Activated CD8-positive, alpha-beta memory T cell treated with anti-CD3 and anti-CD28 coated beads for 24 hours (primary cell): ENCODE results near the gene RBM4.

ENCODE experiments used
- DNase-seq: peaks from one replicate; pipeline ENCODE4 v3.0.0-alpha.2; 2020

RBM4 gene

DNA sequence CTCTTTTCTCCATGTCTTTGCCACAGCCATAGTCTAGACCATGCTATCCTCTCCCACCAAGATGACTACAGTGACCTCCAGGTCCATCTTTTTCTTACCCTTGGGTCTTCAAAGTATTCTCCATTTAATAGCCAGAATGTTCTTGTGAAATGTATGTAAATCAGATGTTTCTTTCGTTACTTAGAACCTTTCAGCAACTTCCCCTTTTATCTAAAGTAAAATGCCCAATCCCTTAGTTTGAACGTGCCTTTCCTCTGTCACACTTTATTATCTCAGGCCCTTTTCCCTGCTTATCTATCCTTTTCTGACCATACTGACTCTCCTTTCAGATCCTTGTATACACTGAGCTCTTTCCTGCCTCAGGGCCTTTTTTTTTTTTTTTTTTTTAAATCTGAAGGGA lies 21.3 kb downstream of the RBM4 start:
- DNase-seq, result no peak

DNA sequence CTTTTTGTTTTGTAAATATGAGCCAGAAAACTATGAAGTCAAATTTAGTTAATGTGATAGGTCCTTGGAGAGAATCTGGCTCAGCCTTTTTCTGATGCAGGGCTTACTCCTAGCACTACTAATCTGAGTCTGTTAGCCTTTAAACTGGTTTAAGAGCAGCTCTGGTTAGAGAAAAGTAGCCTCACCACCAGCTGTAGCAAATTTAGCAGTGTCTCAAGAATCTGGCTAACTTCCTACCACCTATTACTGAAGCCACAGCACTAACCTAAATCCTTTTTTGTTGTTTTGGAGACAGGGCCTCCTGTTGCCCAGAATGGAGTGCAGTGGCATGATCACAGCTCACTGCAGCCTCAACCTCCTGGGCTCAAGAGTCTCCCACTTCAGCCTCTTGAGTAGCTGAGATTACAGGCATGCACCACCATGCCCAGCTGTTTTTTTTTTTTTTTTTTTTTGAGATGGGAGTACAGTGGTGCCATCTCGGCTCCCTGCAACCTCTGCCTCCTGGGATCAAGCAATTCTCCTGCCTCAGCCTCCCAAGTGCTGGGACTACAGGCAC lies 25.3 kb downstream of the RBM4 start:
- peak; percentile 28 for DNase-seq

DNA sequence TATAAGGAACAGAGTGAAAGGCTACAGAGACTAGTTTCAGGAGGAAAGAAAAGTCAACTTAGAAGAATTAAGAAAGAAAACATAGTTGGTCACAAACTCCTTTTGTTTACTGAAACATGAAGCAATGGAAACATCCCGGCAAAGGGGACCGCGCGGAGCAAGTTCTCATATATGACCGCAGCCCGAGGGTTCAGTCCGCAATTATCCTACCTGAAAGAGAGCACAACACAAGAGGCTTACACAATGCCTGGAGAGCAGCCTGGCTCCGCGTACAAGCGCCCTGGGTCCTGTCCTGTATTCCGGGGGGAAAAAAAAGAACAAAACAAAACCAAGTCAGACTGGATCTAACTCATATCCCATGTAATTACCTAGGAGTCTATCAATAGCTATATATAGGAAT lies 26.9 kb downstream of the RBM4 start:
- no peak for DNase-seq

DNA sequence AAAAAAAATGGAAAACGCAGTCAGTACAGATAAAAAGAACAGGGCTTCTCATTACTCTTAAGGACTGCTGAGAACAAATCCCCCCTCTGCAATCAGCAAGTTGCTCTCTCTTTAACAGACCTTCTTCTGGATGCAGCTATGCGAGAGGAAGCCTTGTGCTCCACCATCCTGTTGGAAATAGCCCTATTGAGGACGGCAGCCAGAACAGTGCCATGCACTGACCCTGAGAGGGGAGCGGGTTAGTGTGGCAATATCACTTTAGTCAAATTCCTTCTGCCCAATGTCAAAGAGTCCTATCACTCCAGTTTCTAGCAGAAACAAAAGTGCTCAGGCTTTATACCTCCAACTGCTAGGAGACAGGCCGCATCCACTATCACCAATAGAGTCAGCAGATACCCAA lies 32.3 kb downstream of the RBM4 start:
- no peak for DNase-seq

DNA sequence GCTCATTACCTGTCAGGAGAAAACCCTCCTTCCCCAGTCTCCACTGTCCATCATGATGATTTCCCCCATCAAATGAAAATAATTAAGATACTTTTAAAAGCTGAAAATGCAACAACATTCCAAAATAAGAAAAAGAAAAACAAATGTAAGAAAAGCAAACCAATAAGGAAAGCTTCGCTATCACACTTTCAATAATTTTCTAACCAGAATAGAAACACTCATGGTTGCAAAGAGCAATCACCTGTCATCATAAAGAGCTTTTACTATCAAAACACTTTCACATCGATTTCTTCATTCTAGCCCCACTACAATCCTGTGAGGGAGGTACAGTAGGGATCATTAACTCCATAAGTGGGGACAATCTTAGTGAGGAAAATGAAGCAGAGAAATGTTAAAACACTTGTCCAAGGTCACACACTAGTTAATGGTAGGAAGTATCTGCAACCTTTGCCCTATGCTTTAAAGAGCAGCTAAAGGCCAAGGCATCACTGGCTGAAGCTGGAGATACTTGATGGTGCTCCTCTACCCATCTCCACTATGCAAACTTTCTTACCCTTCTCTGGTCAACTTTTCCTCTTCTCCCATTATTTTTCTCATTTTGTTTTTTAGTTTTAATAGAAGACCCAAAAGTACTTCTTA lies 36.6 kb downstream of the RBM4 start:
- no peak for DNase-seq

DNA sequence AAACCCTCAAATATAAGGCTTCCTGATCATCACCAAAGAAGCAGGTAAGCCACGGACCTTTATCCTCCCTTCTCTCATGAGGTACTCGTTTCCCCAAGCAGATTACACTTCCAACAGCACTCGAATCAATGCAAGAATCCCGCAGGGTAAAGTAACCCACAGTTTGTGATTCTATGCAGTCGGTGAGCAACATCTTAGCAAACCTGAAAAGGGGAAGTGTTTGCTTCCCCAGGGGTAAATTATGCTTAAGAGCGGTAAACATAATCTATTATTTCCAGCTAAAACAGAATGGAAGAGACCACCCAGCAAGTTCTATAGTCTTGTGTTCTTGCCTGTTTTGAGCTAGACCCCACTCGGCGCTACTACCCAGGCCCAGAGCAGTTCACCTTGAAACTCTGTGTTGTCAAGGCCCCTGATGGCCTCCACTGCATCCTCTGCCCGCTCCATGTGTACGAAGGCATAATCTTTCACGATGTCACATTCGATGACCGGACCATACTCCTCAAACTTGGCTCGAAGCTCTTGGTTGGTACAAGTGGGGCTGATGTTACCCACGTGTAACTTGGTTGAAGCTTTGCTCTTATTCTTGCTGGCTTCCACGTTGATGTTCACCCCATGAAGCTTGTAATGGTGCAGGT lies 37.9 kb downstream of the RBM4 start:
- no peak for DNase-seq

DNA sequence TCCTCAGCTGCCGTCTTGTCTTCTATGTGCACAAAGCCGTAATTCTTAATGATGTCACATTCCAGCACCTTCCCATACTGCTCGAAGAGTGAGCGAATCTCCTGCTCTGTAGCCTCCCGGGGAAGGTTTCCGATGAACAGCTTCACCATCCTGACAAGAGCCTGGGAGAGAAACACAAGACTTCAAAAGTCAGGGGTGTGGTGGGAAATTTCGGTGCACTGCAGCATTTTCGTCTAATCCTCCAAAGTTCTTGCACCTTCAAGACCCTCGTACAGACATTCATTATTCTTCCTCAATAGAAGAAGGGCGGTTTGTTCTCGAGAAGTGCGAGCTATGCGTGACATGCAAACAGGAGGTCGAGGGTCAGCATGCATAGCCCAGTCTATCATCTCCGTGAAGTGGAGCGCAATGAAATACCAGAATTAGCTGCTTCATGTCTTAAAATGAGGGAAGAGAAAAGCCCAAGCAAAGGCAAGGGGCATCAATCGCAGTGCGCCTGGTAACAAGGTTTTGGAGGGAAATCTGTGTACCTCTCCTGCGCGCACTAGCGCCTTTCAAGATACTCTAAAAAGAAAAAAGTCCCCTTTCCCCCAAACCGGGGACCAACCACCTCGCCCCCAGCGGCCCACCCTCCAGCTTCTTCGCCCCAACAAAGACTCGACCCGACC lies 38.6 kb downstream of the RBM4 start:
- DNase-seq, result no peak

DNA sequence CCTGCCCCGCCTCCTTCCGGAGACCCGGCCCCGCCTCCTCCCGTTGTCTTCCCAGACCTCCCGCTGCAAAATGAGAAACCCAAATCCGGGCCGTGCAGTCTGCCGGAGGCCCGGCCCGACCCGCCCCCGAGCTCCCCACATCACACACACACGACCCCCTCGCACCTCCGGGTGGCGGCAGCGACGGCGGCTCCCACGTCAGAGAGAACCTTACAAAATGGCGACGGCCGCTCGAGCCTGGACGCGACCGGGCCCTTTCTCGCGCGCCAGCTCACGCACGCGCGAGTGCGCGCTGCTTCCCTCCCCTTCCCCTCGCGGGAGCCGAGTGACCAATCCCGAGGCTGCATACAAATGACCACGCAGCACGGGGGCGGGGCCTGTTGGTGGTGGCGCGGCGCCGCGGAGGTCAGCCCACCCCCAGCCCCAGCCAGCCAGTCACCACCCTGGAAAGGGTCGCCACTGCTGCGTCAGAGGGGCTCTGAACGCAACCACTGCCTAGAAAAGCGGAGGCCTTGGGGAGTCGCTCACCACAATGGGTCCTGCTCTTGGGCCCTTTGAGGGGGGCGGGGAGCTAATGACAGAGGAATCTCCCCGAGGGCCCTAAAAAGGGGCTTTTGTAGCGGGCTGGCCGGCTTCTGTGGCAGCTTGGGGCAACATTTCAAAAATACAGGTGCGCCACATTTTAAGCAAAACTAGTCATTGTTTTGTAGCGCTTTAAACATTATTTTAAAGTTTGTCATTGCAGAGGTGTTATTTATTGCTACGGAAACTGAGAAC lies 39.3 kb downstream of the RBM4 start, which contains the start of gene RBM4B:
Gene RBM4B (minus strand): TSS at position 289 of the 777 bp plus-strand sequence. CDS start 808 bp downstream, outside the sequence.
- DNase-seq, result peak; percentile 98

DNA sequence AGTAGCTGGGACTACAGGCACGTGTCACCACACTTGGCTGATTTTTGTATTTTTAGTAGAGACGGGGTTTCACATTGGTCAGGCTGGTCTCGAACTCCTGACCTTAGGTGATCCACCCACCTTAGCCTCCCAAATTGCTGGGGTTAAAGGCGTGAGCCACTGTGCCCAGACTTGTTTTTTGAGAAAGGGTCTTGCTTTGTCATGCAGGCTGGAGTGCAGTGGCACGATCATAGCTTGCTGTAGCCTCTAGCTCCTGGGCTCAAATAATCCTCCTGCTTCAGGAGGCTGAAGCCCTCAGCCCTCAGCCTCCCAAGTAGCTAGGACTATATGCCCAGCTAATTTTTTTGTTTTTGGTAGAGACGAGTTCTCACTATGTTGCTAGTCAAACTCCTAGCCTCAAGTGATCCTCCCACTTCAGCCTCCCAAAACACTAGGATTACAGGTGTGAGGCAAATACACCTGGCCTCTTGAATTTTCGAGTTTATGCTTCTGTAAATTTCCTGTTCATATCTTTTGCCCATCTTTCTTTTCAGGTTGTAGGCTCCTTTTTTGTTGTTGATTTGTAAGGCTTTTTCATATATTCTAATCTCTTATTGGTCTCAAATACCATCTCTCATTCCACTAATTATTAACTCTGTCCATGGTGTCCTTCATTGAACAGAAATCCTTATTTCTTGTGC lies 42.6 kb downstream of the RBM4 start:
- DNase-seq, result no peak

DNA sequence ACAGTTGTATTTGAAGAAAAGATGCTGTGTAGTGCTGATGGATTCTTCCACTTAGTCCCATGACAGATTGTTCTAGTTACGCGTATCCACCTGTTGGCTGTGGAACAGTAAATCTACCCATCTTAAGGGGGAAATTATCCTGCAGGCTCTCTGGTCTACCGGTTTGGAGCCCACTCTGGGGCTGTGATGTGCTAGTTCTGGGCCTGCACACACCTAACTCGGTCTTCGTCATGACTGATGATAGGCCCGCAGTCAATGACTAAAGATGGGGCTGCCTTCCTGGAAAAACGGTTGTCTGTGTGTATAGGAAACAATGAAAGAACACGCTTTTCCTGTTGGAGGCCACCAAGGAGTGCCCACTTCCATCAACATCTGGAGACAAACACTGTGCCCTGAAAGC lies 45.4 kb downstream of the RBM4 start:
- DNase-seq, result no peak

DNA sequence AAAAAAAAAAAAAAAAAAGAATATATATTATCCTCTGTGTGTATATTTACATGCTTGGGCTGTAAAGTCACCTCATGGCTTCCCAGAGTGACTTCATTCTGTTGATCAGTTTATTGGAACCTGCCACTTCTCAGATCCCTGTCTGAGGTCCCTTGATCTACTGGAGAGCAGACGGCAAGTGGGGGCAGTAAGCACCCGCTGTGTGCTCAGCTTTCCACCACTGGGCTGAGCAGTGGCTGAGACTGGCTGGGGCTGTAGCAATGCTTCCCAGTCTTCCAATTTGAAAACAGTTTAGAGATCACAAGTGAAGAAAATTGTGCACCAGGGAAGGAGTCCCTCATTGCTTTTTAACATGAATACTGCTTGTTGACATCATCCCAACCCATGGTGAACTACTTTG lies 46.1 kb downstream of the RBM4 start:
- DNase-seq, result no peak

DNA sequence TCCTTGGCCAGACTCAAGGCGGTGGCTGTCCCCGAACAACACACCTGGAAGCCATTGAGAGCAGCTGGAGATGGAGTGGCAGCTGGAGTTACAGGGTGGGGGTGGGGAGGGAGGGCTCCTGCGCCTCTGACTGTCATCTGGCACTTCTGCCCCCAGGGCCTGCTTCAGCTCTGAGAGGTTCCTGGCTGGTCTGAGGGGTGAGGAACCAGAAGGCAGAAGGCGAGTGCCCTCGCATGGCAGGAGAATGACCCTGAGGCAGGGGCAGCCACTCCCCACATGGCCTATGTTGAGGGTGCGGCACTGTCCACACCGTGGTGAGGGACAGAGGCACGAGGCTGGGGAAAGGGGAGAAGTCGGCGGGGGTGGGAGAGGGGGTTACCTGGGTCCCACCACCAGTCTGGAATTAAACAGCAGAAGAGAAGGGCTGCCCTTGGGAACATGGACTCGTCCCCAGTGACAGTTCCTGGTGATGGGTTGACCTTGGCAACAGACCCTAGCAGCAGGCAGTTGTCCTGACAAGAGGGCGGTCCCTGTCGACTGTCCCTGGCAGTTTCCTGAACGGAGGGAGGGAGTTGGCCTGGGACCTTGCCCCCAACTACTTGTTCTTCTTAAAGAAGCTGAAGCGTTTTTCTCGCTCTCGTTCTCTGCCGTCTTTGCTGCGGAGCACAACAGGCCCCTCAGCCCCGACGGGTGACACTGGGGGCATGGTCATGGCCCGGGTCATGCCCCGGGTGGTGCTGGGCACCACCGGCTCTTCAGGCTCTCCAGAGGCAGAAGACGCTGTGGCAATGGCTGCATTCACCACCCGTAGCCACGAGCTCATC lies 47.0 kb downstream of the RBM4 start:
- no peak for DNase-seq

DNA sequence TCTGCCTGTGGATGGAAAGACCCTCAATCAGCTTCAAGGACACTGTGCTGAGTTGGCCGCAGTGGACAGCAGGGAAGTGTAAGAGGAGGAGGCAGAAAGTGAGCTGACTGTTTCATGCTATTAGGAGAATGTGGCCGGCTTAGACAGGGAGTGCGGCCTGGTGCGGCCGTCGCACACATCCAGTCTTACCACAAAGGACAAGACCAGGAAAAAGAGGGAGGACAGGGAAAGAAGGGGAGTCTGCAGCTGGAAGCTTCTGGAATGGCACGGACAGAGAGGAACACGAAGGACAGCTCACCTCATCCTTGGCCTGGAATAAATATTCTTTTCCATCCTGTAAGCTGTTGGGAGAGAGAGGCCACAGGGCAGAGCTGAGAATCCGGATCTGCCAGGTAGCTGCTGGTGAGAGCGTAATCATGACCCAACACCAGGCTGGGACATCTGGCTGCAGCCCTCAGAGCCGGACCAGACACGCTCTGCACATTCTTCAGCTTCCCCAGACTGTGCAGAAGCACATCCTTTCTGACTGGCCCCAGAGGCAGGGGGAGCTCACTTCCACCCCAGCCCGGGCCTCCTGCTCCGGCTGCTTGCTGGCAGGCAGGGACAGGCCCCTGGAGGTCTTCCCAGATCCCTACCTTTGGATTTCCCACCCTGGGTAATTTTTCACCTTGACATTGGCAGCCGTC lies 47.7 kb downstream of the RBM4 start:
- no peak for DNase-seq

DNA sequence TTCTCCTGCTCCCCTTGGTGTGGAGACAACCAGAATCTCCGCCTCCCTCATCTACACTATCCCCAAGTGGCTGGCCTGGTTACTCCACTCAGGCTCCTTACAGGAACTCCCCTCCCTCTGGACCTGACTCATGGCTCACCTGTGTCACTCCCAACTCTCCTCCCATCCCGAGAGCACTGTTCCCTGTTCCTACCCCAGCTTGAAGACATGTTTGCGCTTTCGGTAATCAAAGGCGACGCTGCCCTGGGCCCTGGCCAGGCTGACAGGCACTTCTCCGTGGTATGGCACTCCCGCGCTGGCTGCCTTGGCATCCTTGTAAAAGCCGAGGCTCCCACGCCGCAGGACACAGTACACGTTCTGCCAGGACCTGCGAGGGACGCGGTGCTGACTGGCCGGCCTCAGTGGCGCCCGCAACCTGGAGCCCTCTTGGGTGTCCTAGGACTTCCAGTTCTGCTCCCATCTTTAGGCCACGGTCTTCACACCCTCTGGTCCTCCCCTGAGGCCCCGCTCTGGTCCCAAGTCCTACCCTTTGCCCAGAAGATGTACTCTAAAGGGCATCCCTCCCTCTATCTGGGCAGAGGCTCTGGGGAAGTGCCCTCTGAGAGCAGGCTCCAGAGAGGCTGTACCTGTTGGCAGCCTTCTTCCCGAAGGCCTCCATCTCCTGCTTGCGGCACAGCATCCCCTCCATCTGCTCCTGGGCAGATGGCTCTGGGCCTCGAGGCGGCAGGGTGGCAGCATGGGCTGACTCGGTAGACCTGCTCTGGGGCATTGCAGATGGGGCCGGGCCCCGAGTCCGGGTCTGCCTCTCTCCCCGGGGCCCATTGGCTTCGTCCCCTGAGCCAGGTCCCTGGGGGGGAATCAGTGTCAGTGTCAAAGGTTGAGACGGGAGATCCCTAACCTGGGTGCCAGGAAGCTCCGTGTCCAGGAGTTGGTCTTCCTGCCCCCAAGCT lies 48.6 kb downstream of the RBM4 start:
- no peak for DNase-seq

DNA sequence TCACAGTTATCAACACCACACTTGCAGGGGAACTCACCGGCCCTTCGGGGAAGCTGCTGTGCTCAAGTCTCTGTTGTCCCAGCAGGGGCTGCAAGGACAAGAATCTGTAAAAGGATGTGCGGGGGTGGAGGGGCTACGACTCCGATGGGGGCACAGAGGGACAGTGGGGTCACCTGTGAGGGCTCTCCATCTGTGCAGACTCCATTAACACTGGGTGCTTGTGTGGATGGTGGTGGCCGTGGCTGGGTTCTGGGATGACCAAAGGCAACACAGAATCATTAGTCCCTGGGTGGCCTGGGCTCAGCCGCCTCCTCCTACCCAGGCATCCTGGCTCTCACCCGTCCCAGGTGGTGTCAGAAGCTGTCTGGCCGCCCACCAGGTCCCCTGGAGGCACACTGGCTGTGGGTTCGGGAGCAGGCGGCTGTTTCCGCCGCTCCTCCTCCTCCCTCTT lies 49.4 kb downstream of the RBM4 start:
- DNase-seq, result no peak

DNA sequence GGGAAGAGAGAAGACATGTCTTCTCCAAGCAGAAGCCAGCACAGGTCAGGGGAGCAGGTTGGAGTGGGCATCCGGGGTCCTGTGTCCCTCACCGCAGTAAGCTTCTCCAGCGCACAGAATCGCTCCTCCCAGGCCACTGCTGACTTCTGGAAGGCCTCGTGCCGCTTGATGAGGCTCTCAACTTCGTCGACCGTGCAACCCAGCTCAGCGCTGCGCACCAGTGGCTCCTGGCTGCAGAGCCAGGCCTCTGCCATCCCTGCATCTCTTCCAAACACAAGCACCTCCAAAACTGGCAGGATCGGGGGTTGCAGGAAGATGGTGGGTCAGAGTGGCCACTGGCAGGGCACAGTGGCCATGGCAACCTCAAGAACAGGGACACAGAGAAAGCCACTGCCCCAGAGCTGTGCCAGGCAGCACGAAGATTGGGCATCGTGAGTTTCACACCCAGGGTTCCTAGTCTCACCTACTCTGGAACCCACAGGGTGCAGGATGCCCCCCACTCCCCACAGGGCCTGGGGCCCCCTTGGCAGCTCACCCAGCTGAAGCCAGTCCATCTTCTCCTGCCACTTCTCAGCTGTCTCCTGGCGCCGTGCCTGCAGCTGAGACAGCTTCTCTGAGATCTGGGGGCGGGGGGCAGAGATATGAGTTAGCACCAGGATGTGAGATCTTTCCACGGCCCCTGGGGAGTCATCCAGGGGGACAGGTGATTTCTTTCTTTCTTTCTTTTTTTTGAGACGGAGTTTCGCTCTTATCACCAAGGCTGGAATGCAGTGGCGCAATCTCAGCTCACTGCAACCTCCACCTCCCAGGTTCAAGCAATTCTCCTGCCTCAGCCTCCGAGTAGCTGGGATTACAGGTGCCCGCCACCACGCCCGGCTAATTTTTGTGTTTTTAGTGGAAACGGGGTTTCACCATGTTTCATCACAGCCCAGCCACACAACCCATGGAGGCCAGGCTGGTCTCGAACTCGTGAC lies 50.3 kb downstream of the RBM4 start:
- DNase-seq, result no peak

DNA sequence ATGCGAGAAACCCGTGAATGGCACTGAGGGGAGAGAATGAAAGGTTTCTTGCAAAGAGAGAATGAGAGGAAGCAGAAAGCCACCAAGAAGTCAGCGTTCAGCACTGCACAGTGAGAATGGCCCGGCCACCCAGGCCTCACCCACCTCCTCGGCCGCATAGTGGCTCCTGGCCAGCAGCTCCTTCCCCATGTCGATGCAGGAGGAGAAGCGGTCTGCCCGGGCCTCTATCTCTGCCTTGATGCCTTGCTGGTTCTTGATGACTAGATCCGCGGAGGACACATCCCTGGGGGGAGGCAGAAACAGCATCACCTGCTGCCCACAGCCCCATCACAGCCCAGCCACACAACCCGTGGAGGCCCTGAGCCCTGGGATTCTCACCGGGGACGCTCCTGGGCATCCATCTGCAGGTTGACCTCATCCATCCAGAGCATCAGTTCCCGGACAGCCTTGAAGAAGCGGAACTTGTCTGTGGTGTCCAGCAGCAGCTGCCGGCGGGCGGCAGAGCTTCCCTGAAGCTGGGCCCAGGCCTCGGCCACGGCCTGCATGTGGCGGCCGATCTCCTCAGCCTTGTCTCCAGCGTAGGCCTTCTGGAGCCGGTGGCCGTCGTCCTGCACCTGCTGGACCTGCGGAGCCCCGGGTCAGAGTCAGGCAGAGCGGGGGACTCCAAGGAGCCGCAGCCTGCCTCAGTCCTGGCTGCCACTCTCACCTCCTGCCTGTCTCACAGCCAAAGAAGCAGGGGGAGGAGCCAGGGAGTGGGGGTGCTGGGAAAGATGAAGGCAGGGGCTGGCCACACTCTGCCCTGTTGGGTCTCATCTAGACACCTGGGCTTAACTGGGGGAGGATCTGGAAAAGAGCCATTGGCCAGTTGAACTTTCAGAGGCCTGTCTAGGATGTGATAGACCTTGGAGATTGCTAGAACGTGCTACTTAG lies 51.4 kb downstream of the RBM4 start:
- no peak for DNase-seq
